Globus pallidus (tissue), 1 donor: ENCODE results near the gene GPC6.
"Not testable (repeated sequence)": the region's sequence is repeated elsewhere in the genome, so short reads cannot be mapped to it uniquely, and the experiment has no call there.

ENCODE experiments used
- DNase-seq: peaks from one replicate; pipeline ENCODE4 v3.0.0-alpha.2; 2015; ENCODE audit warnings: low spot score

Gene GPC6

GRCh38 chr13:94324767-94325540 is 1098.3 kb downstream of the GPC6 start:
- no peak for DNase-seq

- no peak for DNase-seq
These were observed 1099.0 kb downstream of the GPC6 start for GRCh38 chr13:94325650-94326049.

- no peak for DNase-seq
These were observed 1100.7 kb downstream of the GPC6 start for GRCh38 chr13:94327318-94327717.

GRCh38 chr13:94328381-94329041 is 1101.9 kb downstream of the GPC6 start:
- no peak for DNase-seq

GRCh38 chr13:94329277-94329676 is 1102.7 kb downstream of the GPC6 start:
- DNase-seq, result no peak

GRCh38 chr13:94329754-94330551 is 1103.3 kb downstream of the GPC6 start:
- no peak for DNase-seq

GRCh38 chr13:94330552-94331071 is 1104.0 kb downstream of the GPC6 start:
- no peak for DNase-seq

GRCh38 chr13:94331281-94331680 is 1104.7 kb downstream of the GPC6 start:
- DNase-seq, result no peak

GRCh38 chr13:94332359-94333096 is 1105.9 kb downstream of the GPC6 start:
- no peak for DNase-seq

GRCh38 chr13:94333131-94333820 is 1106.7 kb downstream of the GPC6 start:
- no peak for DNase-seq

- DNase-seq, result no peak
These were observed 1109.3 kb downstream of the GPC6 start for GRCh38 chr13:94335761-94336526.

GRCh38 chr13:94339116-94339687 is 1112.6 kb downstream of the GPC6 start:
- DNase-seq, result no peak

- no peak for DNase-seq
These were observed 1116.0 kb downstream of the GPC6 start for GRCh38 chr13:94342436-94343242.

GRCh38 chr13:94343243-94343585 is 1116.6 kb downstream of the GPC6 start:
- no peak for DNase-seq

GRCh38 chr13:94343687-94344086 is 1117.1 kb downstream of the GPC6 start:
- DNase-seq, result not testable (repeated sequence)

GRCh38 chr13:94344126-94344818 is 1117.7 kb downstream of the GPC6 start:
- DNase-seq, result no peak

- DNase-seq, result peak; percentile 18
These were observed 1119.0 kb downstream of the GPC6 start for GRCh38 chr13:94345374-94346195.
